Keratinocyte (primary cell): Measurements from ENCODE around the gene NXN. TPM values are rescaled to one million over a fixed set of nuclear protein-coding genes. Genes with fewer than 3 reads are reported as not detected.

Source experiments
- DNase-seq: peaks from one replicate; pipeline ENCODE4 v3.0.0-alpha.2; 2011; ENCODE audit warnings: low read depth, missing footprints, low spot score
- FAIRE-seq: peaks from 2 replicates; lab custom pipeline; 2011; peaks lifted over from hg19 to GRCh38; lab: Jason Lieb, UNC
- H2AFZ ChIP-seq: 2 replicates; pipeline ENCODE4 v1.6.0; 2012; ENCODE audit warnings: low read length, control low read depth, inconsistent platforms; ENCODE audit not compliant: control insufficient read depth
- H3K27ac ChIP-seq: 2 replicates; pipeline ENCODE4 v1.5.1; 2011; ENCODE audit warnings: low read length; ENCODE audit not compliant: control insufficient read depth, insufficient read depth
- H3K27me3 ChIP-seq: 3 replicates; pipeline ENCODE4 v1.6.0; 2011; ENCODE audit warnings: low read length; ENCODE audit not compliant: control insufficient read depth, insufficient read depth; ENCODE audit errors: extremely low read depth
- H3K36me3 ChIP-seq, 2 experiments: 2 replicates in 1 of 2; 3 replicates in 1 of 2; pipeline ENCODE4 v1.5.1; 2011; ENCODE audit warnings: low read length in 2 of 2, mild to moderate bottlenecking in 1 of 2; ENCODE audit not compliant: control insufficient read depth in 2 of 2, insufficient read depth in 2 of 2; ENCODE audit errors: extremely low read depth in 1 of 2
- H3K4me1 ChIP-seq: 3 replicates; pipeline ENCODE4 v1.5.1; 2011; ENCODE audit warnings: low read length; ENCODE audit not compliant: control insufficient read depth, insufficient read depth; ENCODE audit errors: extremely low read depth
- H3K4me2 ChIP-seq: 3 replicates; pipeline ENCODE4 v1.6.0; 2011; ENCODE audit warnings: low read depth, low read length; ENCODE audit not compliant: control insufficient read depth, insufficient read depth; ENCODE audit errors: extremely low read depth
- H3K4me3 ChIP-seq, 3 experiments: fragments of 200-600 bp in 1 of 3; sonication (generic) in 1 of 3; 2 replicates in 2 of 3; 3 replicates in 1 of 3; pipeline ENCODE4 v1.5.1; 2011 to 2016; ENCODE audit warnings: low read length in 3 of 3, mild to moderate bottlenecking in 3 of 3, control low read depth in 2 of 3, inconsistent platforms in 1 of 3, low read depth in 1 of 3, mixed read lengths in 1 of 3, mixed run types in 1 of 3, moderate library complexity in 1 of 3; ENCODE audit not compliant: control insufficient read depth in 2 of 3, insufficient read depth in 2 of 3; ENCODE audit errors: extremely low read depth in 1 of 3
- H3K79me2 ChIP-seq: 2 replicates; pipeline ENCODE4 v1.6.0; 2012; ENCODE audit warnings: low read length; ENCODE audit not compliant: control insufficient read depth, insufficient read depth
- H3K9ac ChIP-seq: 3 replicates; pipeline ENCODE4 v1.6.0; 2011; ENCODE audit warnings: low read length; ENCODE audit not compliant: control insufficient read depth, insufficient read depth; ENCODE audit errors: extremely low read depth
- H3K9me1 ChIP-seq: 3 replicates; pipeline ENCODE4 v1.6.0; 2011; ENCODE audit warnings: low read length; ENCODE audit not compliant: control insufficient read depth, insufficient read depth; ENCODE audit errors: extremely low read depth
- H3K9me3 ChIP-seq: 2 replicates; pipeline ENCODE4 v1.5.1; 2012; ENCODE audit warnings: low read depth, low read length; ENCODE audit not compliant: control insufficient read depth
- H4K20me1 ChIP-seq: 3 replicates; pipeline ENCODE4 v1.6.0; 2011; ENCODE audit warnings: low read length; ENCODE audit not compliant: control insufficient read depth, insufficient read depth; ENCODE audit errors: extremely low read depth
- EZH2 ChIP-seq: IDR thresholded peaks from one replicate; pipeline ENCODE4 v1.6.1; 2012; ENCODE audit warnings: inconsistent platforms, mild to moderate bottlenecking, low read length, moderate library complexity
- dilution Hi-C: fragments of 300-500 bp; cut with MboI; formaldehyde crosslinking; loops from one replicate; pipeline ENCODE4 v1.7.0; 2020; ENCODE audit warnings: low sequenced_read_pairs; ENCODE audit not compliant: extremely low pct_ligation_motif_present
- polyA plus RNA-seq, 5 experiments: library from polyadenylated mRNA; depleted of rRNA in 3 of 5; stranded (reverse) in 3 of 5; stranded (forward) in 1 of 5; unstranded in 1 of 5; fragments of >200 nt; gene quantifications; 1 replicate in 1 of 5; 2 replicates in 3 of 5; 3 replicates in 1 of 5; pipeline versions ENCODE4 v1.2.1 to v1.2.3, GENCODE V29; 2011 to 2012; ENCODE audit warnings: missing spikeins in 2 of 5, low read depth in 1 of 5, low replicate concordance in 1 of 5
- TF ChIP-seq, protein P1 (sequence below), 3 experiments: IDR thresholded peaks in 1 of 3; conservative IDR thresholded peaks in 1 of 3; optimal IDR thresholded peaks in 1 of 3; 2 replicates in 2 of 3; 3 replicates in 1 of 3; pipeline versions ENCODE3 to v1.5.1; 2011; ENCODE audit warnings: low read length in 3 of 3, mild to moderate bottlenecking in 3 of 3, moderate library complexity in 2 of 3, control low read depth in 1 of 3, inconsistent platforms in 1 of 3; ENCODE audit not compliant: insufficient read depth in 2 of 3; ENCODE audit errors: extremely low read depth in 1 of 3

The NXN gene
- polyA plus RNA-seq, 1 donor (not counting 4 experiments of a cell fraction or from before 2014, with no cell fraction given), result 94.4 TPM

DNA sequence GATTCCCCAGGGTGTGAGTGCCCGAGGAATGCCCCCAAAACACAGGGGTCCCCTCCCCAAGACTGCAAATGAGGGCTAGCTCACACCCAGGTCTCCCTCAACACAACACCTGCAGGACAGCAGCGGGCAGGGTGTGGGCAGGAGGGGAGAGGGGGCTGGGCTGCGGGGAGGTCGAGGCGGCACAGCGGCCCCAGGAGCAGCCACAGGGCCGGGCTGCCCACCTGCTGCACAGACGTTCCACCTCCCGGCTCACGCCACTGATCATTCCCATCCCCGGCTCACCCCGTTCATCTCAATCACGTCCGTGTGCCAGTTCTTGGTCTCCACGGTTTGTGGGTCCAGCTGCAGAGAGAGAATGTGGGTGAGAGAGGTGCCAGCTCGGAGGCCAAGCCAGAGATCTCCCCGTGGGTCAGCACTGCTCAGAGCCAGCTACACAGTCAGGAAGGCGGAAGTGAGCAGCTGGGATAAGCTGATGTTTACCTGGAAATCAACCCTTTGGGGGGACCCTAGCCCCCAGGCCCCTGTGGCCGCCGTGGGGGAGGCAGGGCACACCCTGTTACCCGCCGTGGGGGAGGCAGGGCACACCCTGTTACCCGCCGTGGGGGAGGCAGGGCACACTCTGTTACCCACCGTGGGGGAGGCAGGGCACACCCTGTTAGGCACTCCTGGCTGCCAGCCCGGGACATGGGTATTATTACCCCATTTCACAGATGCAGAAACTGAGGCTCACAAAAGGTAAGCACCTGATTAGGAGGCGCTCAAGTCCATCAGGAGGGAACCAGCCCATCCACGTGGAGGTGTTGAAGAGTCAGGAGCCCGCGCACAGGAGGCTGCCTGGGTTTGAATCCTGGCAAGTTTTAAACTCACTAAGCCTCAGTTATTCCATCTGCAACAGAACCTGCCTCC is 33.5 kb upstream of the NXN start:
- Histone ChIP-seq H3K36me3 (peaks cover 2 to 5% of the 10 kb centered on the region in 2 experiments), H3K4me1 (no peaks in the 10 kb centered on the region), H3K79me2 (no peaks in the 10 kb centered on the region), H3K9ac (no peak overlapping the region), H3K4me2 (no peak overlapping the region), H4K20me1 (no peaks in the 10 kb centered on the region), H3K27ac (no peak overlapping the region), H2AFZ (no peak overlapping the region), H3K4me3 (no peak overlapping the region), H3K9me1 (no peaks in the 10 kb centered on the region), H3K27me3 (no peaks in the 10 kb centered on the region), H3K9me3 (no peaks in the 10 kb centered on the region)
- TF ChIP-seq, protein P1, sequence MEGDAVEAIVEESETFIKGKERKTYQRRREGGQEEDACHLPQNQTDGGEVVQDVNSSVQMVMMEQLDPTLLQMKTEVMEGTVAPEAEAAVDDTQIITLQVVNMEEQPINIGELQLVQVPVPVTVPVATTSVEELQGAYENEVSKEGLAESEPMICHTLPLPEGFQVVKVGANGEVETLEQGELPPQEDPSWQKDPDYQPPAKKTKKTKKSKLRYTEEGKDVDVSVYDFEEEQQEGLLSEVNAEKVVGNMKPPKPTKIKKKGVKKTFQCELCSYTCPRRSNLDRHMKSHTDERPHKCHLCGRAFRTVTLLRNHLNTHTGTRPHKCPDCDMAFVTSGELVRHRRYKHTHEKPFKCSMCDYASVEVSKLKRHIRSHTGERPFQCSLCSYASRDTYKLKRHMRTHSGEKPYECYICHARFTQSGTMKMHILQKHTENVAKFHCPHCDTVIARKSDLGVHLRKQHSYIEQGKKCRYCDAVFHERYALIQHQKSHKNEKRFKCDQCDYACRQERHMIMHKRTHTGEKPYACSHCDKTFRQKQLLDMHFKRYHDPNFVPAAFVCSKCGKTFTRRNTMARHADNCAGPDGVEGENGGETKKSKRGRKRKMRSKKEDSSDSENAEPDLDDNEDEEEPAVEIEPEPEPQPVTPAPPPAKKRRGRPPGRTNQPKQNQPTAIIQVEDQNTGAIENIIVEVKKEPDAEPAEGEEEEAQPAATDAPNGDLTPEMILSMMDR (optimal IDR thresholded peaks at IDR 0.05 in 1 of 3, IDR thresholded peaks at IDR 0.05 in 1 of 3, conservative IDR thresholded peaks at IDR 0.05 in 1 of 3; ENCODE audit: extremely low read depth in 1 of 3, insufficient read depth in 2 of 3, low read length in 3 of 3), result no peak
- no peak for TF ChIP-seq EZH2
- dilution Hi-C loops, result no loop called here
- no peak for FAIRE-seq
- no peak for DNase-seq

DNA sequence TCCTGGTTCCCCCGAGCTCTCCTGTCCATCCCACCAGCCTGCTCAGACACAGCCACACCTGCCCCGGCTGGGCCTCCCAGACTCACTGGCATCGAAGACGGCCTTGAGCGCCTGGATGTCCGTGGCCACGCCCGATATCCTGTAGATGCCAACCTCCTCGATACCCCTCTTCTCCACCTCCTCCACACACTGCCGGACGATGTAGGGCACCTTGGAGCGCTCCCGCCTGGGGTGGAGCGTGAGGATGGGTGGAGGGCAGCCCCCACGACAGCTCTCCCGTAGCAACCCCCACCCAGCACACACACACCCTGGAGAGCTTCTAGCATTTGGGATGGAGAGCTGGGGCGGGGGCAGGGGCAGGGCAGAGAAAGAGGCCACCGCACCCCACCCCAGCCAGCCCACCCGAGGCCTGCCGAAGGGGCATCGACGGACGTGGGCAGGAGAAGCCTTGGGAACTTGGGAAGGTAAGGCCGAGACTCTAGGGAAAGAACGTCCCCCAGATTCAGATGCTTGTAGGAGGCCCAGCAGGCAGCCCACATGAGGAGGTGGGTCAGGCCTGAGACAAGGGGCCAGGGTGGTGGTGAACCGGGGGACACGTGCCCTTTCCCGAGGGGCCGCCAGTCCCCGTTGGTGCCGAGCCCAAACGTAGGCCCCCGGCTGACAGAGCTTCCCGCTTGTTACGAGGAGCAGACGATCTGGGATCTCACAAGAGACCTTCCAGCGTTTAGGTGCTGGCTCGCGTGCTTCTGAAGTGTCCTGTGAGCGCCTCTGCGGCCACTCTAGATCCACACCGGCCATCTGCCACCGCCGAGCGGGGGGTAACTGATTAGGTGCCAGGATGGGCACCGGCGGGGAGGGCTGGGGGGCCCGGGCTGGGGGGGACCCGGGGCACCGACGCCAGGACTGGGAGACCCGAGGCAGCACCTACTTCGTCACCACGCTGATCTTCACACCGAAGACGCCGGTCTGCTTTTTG is 32.5 kb upstream of the NXN start:
- FAIRE-seq, result no peak
- no peaks in the 10 kb centered on the region for H3K9me3 ChIP-seq
- no peaks in the 10 kb centered on the region for H3K4me1 ChIP-seq
- H3K79me2 ChIP-seq, result no peaks in the 10 kb centered on the region
- H3K4me3 ChIP-seq, result no peak overlapping the region
- H4K20me1 ChIP-seq, result no peaks in the 10 kb centered on the region
- no peaks in the 10 kb centered on the region for H3K27me3 ChIP-seq
- TF ChIP-seq EZH2, result no peak
- TF ChIP-seq, protein P1 (optimal IDR thresholded peaks at IDR 0.05 in 1 of 3, IDR thresholded peaks at IDR 0.05 in 1 of 3, conservative IDR thresholded peaks at IDR 0.05 in 1 of 3; ENCODE audit: extremely low read depth in 1 of 3, insufficient read depth in 2 of 3, low read length in 3 of 3), result no peak
- dilution Hi-C loops, result no loop called here
- H3K9me1 ChIP-seq, result no peaks in the 10 kb centered on the region
- H3K36me3 ChIP-seq, result peaks cover 5% of the 10 kb centered on the region in 2 experiments
- H2AFZ ChIP-seq, result no peak overlapping the region
- no peak overlapping the region for H3K4me2 ChIP-seq
- H3K27ac ChIP-seq, result no peak overlapping the region
- H3K9ac ChIP-seq, result no peak overlapping the region
- DNase-seq, result no peak
